H9 (cell line): Measurements from ENCODE around the gene ADAMTS17. TPM values are rescaled to one million over a fixed set of nuclear protein-coding genes. Genes with fewer than 3 reads are reported as not detected.

Experiments
- DNase-seq: peaks from one replicate; pipeline ENCODE4 v3.0.0-alpha.2; 2017
- H2AFZ ChIP-seq: one replicate; pipeline ENCODE4 v1.6.1; 2013; ENCODE audit warnings: mild to moderate bottlenecking, low read length, control low read depth, moderate library complexity
- H2AK5ac ChIP-seq: 2 replicates; pipeline ENCODE4 v1.6.1; 2013; ENCODE audit warnings: low read length, control low read depth, mixed read lengths; ENCODE audit not compliant: insufficient read length
- H2BK120ac ChIP-seq: one replicate; pipeline ENCODE4 v1.6.1; 2013; ENCODE audit warnings: low read depth, mild to moderate bottlenecking, low read length, control low read depth, inconsistent platforms; ENCODE audit not compliant: poor library complexity, severe bottlenecking
- H2BK12ac ChIP-seq: 2 replicates; pipeline ENCODE4 v1.6.1; 2013; ENCODE audit warnings: low read length, control low read depth, mixed read lengths, low read depth; ENCODE audit not compliant: insufficient read length
- H2BK15ac ChIP-seq: 2 replicates; pipeline ENCODE4 v1.6.1; 2013; ENCODE audit warnings: low read depth, low read length, control low read depth
- H2BK20ac ChIP-seq: one replicate; pipeline ENCODE4 v1.6.1; 2013; ENCODE audit warnings: low read depth, mild to moderate bottlenecking, low read length, control low read depth, inconsistent platforms; ENCODE audit not compliant: poor library complexity, severe bottlenecking
- H2BK5ac ChIP-seq: 2 replicates; pipeline ENCODE4 v1.6.1; 2013; ENCODE audit warnings: low read length, control low read depth, mixed read lengths; ENCODE audit not compliant: insufficient read length
- H3K14ac ChIP-seq: 2 replicates; pipeline ENCODE4 v1.6.1; 2013; ENCODE audit warnings: low read length, control low read depth; ENCODE audit not compliant: insufficient read depth
- H3K18ac ChIP-seq: 2 replicates; pipeline ENCODE4 v1.6.1; 2013; ENCODE audit warnings: low read depth, mild to moderate bottlenecking, mixed read lengths, low read length, control low read depth; ENCODE audit not compliant: insufficient read length
- H3K23ac ChIP-seq: 2 replicates; pipeline ENCODE4 v1.6.1; 2013; ENCODE audit warnings: low read length, control low read depth, mixed read lengths, low read depth; ENCODE audit not compliant: insufficient read length
- H3K23me2 ChIP-seq: 2 replicates; pipeline ENCODE4 v1.6.1; 2013; ENCODE audit warnings: low read depth, mild to moderate bottlenecking, mixed read lengths, low read length, control low read depth; ENCODE audit not compliant: insufficient read length, poor library complexity, severe bottlenecking
- H3K27ac ChIP-seq: 2 replicates; pipeline ENCODE4 v1.5.1; 2013; ENCODE audit warnings: low read length, control low read depth, mixed read lengths, low read depth; ENCODE audit not compliant: insufficient read length
- H3K27me3 ChIP-seq: 2 replicates; pipeline ENCODE4 v1.6.1; 2013; ENCODE audit warnings: low read length, control low read depth, inconsistent platforms; ENCODE audit not compliant: insufficient read depth
- H3K4ac ChIP-seq: 2 replicates; pipeline ENCODE4 v1.6.1; 2013; ENCODE audit warnings: low read depth, mild to moderate bottlenecking, control low read depth, inconsistent platforms, low read length, moderate library complexity
- H3K4me1 ChIP-seq: 2 replicates; pipeline ENCODE4 v1.6.1; 2013; ENCODE audit warnings: low read length, control low read depth, inconsistent platforms; ENCODE audit not compliant: insufficient read depth
- H3K4me2 ChIP-seq: 2 replicates; pipeline ENCODE4 v1.6.1; 2013; ENCODE audit warnings: low read length, control low read depth, mixed read lengths; ENCODE audit not compliant: insufficient read length, insufficient read depth
- H3K56ac ChIP-seq: 2 replicates; pipeline ENCODE4 v1.6.1; 2013; ENCODE audit warnings: low read depth, mild to moderate bottlenecking, mixed read lengths, low read length, control low read depth; ENCODE audit not compliant: insufficient read length
- H3K79me1 ChIP-seq: 2 replicates; pipeline ENCODE4 v1.6.1; 2013; ENCODE audit warnings: low read depth, mild to moderate bottlenecking, moderate library complexity, low read length, control low read depth, inconsistent platforms; ENCODE audit not compliant: insufficient read depth, poor library complexity, severe bottlenecking
- H3K79me2 ChIP-seq: 2 replicates; pipeline ENCODE4 v1.6.1; 2013; ENCODE audit warnings: low read length, control low read depth, inconsistent platforms; ENCODE audit not compliant: insufficient read depth
- H3K9ac ChIP-seq: 2 replicates; pipeline ENCODE4 v1.6.1; 2013; ENCODE audit warnings: low read length, control low read depth, mixed read lengths; ENCODE audit not compliant: insufficient read length; ENCODE audit errors: extremely low read depth
- H3K9me3 ChIP-seq: one replicate; pipeline ENCODE4 v1.6.1; 2013; ENCODE audit warnings: low read depth, low read length, inconsistent platforms; ENCODE audit not compliant: control insufficient read depth
- H3T11ph ChIP-seq: one replicate; pipeline ENCODE4 v1.6.1; 2013; ENCODE audit warnings: mild to moderate bottlenecking, low read length, control low read depth, inconsistent platforms
- H4K20me1 ChIP-seq: one replicate; pipeline ENCODE4 v1.6.1; 2013; ENCODE audit not compliant: control insufficient read depth, insufficient read length, insufficient read depth
- H4K5ac ChIP-seq: 2 replicates; pipeline ENCODE4 v1.6.1; 2013; ENCODE audit warnings: low read depth, mild to moderate bottlenecking, mixed read lengths, low read length, control low read depth; ENCODE audit not compliant: insufficient read length
- H4K8ac ChIP-seq: replicated peaks from 2 replicates; pipeline ENCODE4 v1.6.1; 2013; ENCODE audit warnings: low read length, control low read depth, mixed read lengths, low read depth; ENCODE audit not compliant: insufficient read length
- H4K91ac ChIP-seq: 2 replicates; pipeline ENCODE4 v1.6.1; 2013; ENCODE audit warnings: low read depth, mild to moderate bottlenecking, moderate library complexity, mixed read lengths, low read length, control low read depth; ENCODE audit not compliant: insufficient read length
- H3K27ac Mint-ChIP-seq, 3 experiments: 2 replicates in 2 of 3; 3 replicates in 1 of 3; pipeline ENCODE4 v1.8.0; 2020 to 2021; ENCODE audit warnings: mixed read lengths in 3 of 3, mild to moderate bottlenecking in 1 of 3, moderate library complexity in 1 of 3
- H3K27me3 Mint-ChIP-seq: 2 replicates; pipeline ENCODE4 v1.8.0; 2021; ENCODE audit warnings: low read depth, mild to moderate bottlenecking, moderate library complexity, mixed read lengths
- H3K36me3 Mint-ChIP-seq, 3 experiments: 2 replicates in 2 of 3; 3 replicates in 1 of 3; pipeline ENCODE4 v1.8.0; 2020 to 2021; ENCODE audit warnings: low read depth in 3 of 3, mixed read lengths in 3 of 3; ENCODE audit not compliant: insufficient read depth in 1 of 3
- H3K4me1 Mint-ChIP-seq, 2 experiments: 2 replicates each; pipeline ENCODE4 v1.8.0; 2020; ENCODE audit warnings: mixed read lengths in 2 of 2
- H3K4me3 Mint-ChIP-seq, 2 experiments: 2 replicates in 1 of 2; 3 replicates in 1 of 2; pipeline ENCODE4 v1.8.0; 2020 to 2021; ENCODE audit warnings: mild to moderate bottlenecking in 2 of 2, mixed read lengths in 2 of 2, moderate library complexity in 1 of 2
- H3K9me3 Mint-ChIP-seq, 2 experiments: 2 replicates in 1 of 2; 3 replicates in 1 of 2; pipeline ENCODE4 v1.8.0; 2020; ENCODE audit warnings: mild to moderate bottlenecking in 2 of 2, mixed read lengths in 2 of 2, moderate library complexity in 1 of 2
- WGBS: extraction: QIAGEN DNeasy Blood & Tissue Kit; methylation state at CpG from one replicate; pipeline ENCODE4 v1.1.7; 2013; ENCODE audit warnings: missing lambda C conversion rate, low lambda C conversion rate, mixed read lengths; ENCODE audit not compliant: insufficient read length; ENCODE audit errors: extremely low coverage; 5-methylcytosine and 5-hydroxymethylcytosine counted together
- total RNA-seq: library from RNA; stranded (reverse); gene quantifications from 2 replicates; pipeline ENCODE4 v1.2.1, GENCODE V29; 2021
- TF ChIP-seq, protein P1 (sequence below): fragments of 200-600 bp; sonication (generic); conservative IDR thresholded peaks from 3 replicates; pipeline ENCODE4 v1.8.0; 2021; ENCODE audit warnings: antibody characterized with exemption, mild to moderate bottlenecking

ADAMTS17 gene
- total RNA-seq, 1 experiment from 2014 or later, result 2.9 TPM

GRCh38 chr15:100308213-100308600 lies 33.6 kb downstream of the ADAMTS17 start:
- Histone ChIP-seq H3K27me3 (no peaks in the 10 kb centered on the region), H4K8ac (no peak overlapping the region), H3K4me2 (no peak overlapping the region), H2BK5ac (no peak overlapping the region), H3K4ac (no peak overlapping the region), H2AFZ (no peak overlapping the region), H2BK20ac (no peak overlapping the region), H3T11ph (no peak overlapping the region), H4K20me1 (no peaks in the 10 kb centered on the region), H3K14ac (no peak overlapping the region), H3K79me2 (no peaks in the 10 kb centered on the region), H3K4me1 (no peaks in the 10 kb centered on the region), H3K23me2 (no peaks in the 10 kb centered on the region), H2BK120ac (no peak overlapping the region), H2BK12ac (no peak overlapping the region), H2BK15ac (no peak overlapping the region), H2AK5ac (no peak overlapping the region), H3K27ac (no peak overlapping the region), H3K79me1 (no peaks in the 10 kb centered on the region), H3K23ac (no peak overlapping the region), H3K18ac (no peak overlapping the region), H4K91ac (no peak overlapping the region), H3K9ac (no peak overlapping the region), H3K9me3 (no peaks in the 10 kb centered on the region), H3K56ac (no peak overlapping the region), H4K5ac (no peak overlapping the region)
- Mint-ChIP-seq H3K4me1 (peaks cover 8% of the 10 kb centered on the region in 2 experiments; a peak in 3 of 4 replicates), H3K36me3 (peaks cover 2 to 14% (median 4%) of the 10 kb centered on the region in 3 experiments; a peak in 3 of 7 replicates), H3K27me3 (no peaks in the 10 kb centered on the region; the same call in none of the 2 replicates), H3K4me3 (no peak overlapping the region), H3K27ac (no peak overlapping the region), H3K9me3 (peaks cover 8 to 10% of the 10 kb centered on the region in 2 experiments)
- no peak for DNase-seq
- no CpG with 5 or more reads among the region's 7 CpGs for WGBS
- TF ChIP-seq, protein P1, sequence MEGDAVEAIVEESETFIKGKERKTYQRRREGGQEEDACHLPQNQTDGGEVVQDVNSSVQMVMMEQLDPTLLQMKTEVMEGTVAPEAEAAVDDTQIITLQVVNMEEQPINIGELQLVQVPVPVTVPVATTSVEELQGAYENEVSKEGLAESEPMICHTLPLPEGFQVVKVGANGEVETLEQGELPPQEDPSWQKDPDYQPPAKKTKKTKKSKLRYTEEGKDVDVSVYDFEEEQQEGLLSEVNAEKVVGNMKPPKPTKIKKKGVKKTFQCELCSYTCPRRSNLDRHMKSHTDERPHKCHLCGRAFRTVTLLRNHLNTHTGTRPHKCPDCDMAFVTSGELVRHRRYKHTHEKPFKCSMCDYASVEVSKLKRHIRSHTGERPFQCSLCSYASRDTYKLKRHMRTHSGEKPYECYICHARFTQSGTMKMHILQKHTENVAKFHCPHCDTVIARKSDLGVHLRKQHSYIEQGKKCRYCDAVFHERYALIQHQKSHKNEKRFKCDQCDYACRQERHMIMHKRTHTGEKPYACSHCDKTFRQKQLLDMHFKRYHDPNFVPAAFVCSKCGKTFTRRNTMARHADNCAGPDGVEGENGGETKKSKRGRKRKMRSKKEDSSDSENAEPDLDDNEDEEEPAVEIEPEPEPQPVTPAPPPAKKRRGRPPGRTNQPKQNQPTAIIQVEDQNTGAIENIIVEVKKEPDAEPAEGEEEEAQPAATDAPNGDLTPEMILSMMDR, result no peak
